ENCODE measurements around the gene ABCC1.

- TF ChIP-seq CTCF (IDR thresholded peaks at IDR 0.05; ENCODE audit: low read length) (no peak), EZH2 (IDR thresholded peaks at IDR 0.05; ENCODE audit: borderline replicate concordance, low read length) (no peak)
Measured at GRCh38 chr16:15916323-15916722, 33.1 kb upstream of the ABCC1 start.
